ENCODE data around the gene UGGT2. TPM values are rescaled to one million over a fixed set of nuclear protein-coding genes. Genes with fewer than 3 reads are reported as not detected.

The UGGT2 gene
- total RNA-seq, 2 donors from 2014 or later, result 17.3 to 25.6 TPM

- Histone ChIP-seq H3K4me3 (no peak overlapping the region), H3K4me1 (no peaks in the 10 kb centered on the region), H3K36me3 (no peaks in the 10 kb centered on the region), H3K9me3 (no peaks in the 10 kb centered on the region), H3K27ac (no peak overlapping the region), H3K27me3 (no peaks in the 10 kb centered on the region)
- TF ChIP-seq, protein P1, sequence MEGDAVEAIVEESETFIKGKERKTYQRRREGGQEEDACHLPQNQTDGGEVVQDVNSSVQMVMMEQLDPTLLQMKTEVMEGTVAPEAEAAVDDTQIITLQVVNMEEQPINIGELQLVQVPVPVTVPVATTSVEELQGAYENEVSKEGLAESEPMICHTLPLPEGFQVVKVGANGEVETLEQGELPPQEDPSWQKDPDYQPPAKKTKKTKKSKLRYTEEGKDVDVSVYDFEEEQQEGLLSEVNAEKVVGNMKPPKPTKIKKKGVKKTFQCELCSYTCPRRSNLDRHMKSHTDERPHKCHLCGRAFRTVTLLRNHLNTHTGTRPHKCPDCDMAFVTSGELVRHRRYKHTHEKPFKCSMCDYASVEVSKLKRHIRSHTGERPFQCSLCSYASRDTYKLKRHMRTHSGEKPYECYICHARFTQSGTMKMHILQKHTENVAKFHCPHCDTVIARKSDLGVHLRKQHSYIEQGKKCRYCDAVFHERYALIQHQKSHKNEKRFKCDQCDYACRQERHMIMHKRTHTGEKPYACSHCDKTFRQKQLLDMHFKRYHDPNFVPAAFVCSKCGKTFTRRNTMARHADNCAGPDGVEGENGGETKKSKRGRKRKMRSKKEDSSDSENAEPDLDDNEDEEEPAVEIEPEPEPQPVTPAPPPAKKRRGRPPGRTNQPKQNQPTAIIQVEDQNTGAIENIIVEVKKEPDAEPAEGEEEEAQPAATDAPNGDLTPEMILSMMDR (IDR thresholded peaks at IDR 0.05), result no peak
- DNase-seq (ENCODE audit: low spot score), result no peak
Observed at GRCh38 chr13:95898256-95898655, 154.9 kb downstream of the UGGT2 start.

DNA sequence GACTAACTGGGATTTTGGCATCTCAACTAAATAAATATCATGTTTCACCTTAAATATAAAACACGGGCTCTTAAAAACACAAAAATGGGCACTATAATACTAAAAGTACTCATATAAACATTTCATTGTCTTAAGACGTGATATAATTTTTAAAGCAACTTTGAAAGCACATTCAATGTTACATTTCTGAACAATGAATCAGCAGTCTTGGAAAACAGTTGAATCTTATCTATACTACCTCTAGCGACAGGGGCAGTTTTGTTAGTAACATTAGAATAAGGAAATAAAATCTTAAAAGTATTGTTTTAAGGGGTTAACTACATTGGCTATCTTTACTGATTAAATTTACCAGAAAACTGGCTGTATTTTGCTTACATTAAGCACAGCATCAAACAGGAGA is 156.9 kb downstream of the UGGT2 start:
- Histone ChIP-seq H3K9me3 (no peaks in the 10 kb centered on the region), H3K27ac (no peak overlapping the region), H3K4me1 (no peaks in the 10 kb centered on the region), H3K27me3 (no peaks in the 10 kb centered on the region), H3K36me3 (no peaks in the 10 kb centered on the region), H3K4me3 (no peak overlapping the region)
- DNase-seq (ENCODE audit: low spot score), result no peak
- TF ChIP-seq, protein P1 (IDR thresholded peaks at IDR 0.05), result no peak

- TF ChIP-seq, protein P1 (IDR thresholded peaks at IDR 0.05), result no peak
- Histone ChIP-seq H3K4me3 (no peak overlapping the region), H3K9me3 (no peaks in the 10 kb centered on the region), H3K36me3 (peaks cover 6% of the 10 kb centered on the region), H3K4me1 (no peaks in the 10 kb centered on the region), H3K27me3 (no peaks in the 10 kb centered on the region), H3K27ac (no peak overlapping the region)
- no peak for DNase-seq (ENCODE audit: low spot score)
Observed at GRCh38 chr13:95893861-95894260, 159.3 kb downstream of the UGGT2 start.

DNA sequence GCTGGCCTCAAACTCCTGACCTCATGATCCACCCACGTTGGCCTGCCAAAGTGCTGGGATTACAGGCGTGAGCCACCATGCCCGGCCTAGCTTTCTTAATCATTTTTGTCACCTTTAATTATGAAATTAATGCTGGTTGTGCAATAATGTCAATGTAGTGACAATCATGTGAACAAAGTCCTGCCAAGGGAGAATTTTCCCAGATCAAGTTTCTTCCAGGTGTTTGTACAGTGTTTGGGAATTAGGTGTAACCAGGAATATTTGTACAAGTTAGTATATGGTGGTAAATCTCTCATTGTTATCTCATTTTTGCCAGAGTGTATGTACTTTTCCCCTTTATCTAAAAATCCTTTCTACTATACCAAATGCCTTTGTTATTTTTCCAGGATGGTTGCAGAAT is 171.1 kb downstream of the UGGT2 start:
- DNase-seq (ENCODE audit: low spot score), result no peak
- no peaks in the 10 kb centered on the region for H3K9me3 ChIP-seq
- H3K27ac ChIP-seq, result no peak overlapping the region
- TF ChIP-seq, protein P1 (IDR thresholded peaks at IDR 0.05), result no peak
- no peaks in the 10 kb centered on the region for H3K4me1 ChIP-seq
- H3K4me3 ChIP-seq, result no peak overlapping the region
- H3K36me3 ChIP-seq, result peaks cover 17% of the 10 kb centered on the region
- H3K27me3 ChIP-seq, result no peaks in the 10 kb centered on the region

DNA sequence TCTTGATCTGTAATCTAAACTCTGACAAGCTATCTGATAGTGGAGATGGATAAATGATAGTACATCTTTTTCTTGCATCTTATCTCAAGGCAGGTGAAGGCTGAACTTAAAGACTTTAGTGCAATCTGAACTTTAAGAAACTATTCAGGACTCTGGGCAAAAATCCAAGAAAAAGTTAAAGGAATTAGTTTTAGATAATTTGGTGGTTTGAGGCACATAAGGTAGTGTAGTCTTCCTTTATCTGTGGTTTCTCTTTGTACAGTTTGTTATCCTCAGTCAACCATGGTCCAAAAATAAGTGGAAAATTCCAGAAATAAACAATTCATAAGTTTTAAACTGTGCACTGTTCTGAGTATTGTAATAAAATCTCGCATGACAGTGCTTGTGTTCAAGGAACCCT is 172.9 kb downstream of the UGGT2 start:
- Histone ChIP-seq H3K4me1 (no peaks in the 10 kb centered on the region), H3K9me3 (no peaks in the 10 kb centered on the region), H3K36me3 (peaks cover 17% of the 10 kb centered on the region), H3K4me3 (no peak overlapping the region), H3K27ac (no peak overlapping the region), H3K27me3 (no peaks in the 10 kb centered on the region)
- TF ChIP-seq, protein P1 (IDR thresholded peaks at IDR 0.05), result no peak
- DNase-seq (ENCODE audit: low spot score), result no peak

DNA sequence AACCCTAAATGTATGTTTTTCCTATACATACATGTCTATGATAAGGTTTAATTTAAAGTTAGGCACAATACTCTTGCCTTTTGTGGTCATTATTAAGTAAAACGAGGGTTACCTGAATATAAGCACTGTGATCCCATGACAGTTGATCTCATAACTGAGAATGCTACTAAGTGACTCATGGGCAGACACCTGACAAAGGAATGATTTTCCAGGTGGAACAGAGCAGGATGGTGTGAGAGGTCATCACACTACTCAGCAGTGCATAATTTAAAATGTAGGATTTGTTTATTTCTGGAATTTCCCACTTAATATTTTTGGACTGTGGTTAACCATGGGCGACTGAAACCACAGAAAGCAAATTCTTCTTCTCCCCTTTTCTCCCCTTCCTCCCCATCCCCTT is 178.9 kb downstream of the UGGT2 start:
- TF ChIP-seq, protein P1 (IDR thresholded peaks at IDR 0.05), result no peak
- Histone ChIP-seq H3K9me3 (no peaks in the 10 kb centered on the region), H3K27ac (no peak overlapping the region), H3K27me3 (no peaks in the 10 kb centered on the region), H3K4me1 (no peaks in the 10 kb centered on the region), H3K36me3 (no peaks in the 10 kb centered on the region), H3K4me3 (no peak overlapping the region)
- no peak for DNase-seq (ENCODE audit: low spot score)

Measured in right atrium auricular region (tissue), 2 donors.